Regular cardiac myocyte (primary cell): ENCODE measurements around the gene MRPL19. TPM values are rescaled to one million over a fixed set of nuclear protein-coding genes. Genes with fewer than 3 reads are reported as not detected.

Experiments used
- total RNA-seq: library from RNA; depleted of rRNA; stranded (reverse); fragments of >200 nt; gene quantifications from 2 replicates; pipeline ENCODE4 v1.2.3, GENCODE V29; 2014

MRPL19 gene
- 35.0 and 49.1 TPM in 2 replicates for total RNA-seq

DNA sequence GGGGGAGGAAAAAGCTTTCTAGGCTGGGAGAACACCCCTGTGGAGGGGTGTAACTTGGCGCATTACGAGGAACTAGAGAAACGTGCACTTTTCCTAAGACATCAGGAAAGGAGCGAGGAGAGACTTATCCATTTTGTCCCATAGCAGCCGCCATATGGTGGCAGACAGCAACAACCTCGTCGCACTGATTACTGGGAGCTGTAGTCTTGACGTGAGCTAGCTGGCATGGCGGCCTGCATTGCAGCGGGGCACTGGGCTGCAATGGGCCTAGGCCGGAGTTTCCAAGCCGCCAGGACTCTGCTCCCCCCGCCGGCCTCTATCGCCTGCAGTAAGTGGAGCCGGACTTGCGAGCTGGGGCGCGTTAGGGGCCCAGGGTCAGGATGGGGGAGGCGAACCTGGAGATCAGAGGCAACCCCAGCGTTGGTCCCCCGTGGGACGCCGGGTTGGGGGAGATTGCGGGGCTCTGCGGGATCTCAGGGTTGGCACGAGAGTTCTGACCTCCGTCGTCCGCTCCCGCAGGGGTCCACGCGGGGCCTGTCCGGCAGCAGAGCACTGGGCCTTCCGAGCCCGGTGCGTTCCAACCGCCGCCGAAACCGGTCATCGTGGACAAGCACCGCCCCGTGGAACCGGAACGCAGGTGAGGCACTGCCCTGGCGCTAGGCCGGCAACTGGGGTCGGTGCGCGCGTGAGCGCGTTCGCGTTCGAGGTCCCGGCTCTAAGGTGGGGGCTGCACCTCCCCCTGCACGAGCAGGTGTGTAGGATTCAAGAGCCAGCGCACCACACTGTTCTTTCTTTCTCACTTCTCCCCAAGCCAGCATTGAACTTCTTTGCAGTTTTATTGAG is at the start of gene MRPL19:
MRPL19 (plus strand) TSS at position 201 of the 843 bp plus-strand sequence; CDS start at position 226, 25 bp downstream.

DNA sequence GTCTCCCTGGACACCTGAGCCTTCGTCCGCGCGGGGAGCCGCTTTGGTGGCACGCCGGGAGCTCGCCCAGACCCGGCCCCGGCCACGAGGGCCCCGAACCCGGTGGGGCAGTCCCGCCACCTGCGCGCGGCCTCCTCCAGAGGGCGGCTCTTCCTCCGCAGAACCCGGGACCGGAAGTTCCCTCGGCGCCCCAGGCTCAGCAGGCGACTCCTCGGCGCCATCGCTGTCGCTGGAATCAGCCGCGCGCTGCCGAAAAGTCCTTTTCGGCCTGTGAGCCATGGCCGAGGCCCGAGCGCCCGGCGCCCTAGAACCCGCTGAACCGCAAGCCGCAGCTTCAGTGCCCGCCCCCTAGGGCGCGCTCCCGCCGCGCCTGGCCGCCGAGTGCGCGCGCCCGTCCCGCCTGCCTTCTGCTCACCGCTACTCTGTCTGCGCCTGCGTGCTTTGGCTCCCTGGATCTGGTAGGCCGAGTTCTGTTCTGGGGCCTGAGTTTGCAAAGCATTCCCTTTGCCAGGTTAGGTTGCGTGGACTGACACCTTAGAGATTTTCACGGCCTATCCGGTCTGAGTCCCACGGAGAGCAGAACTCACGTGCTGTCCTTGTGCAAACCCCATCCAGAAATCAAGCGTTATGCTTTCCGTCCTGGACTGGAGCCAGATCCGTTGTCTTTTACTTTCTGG is 64.1 kb downstream of the MRPL19 start, which contains the start of gene GCFC2:
GCFC2 (minus strand) TSS at position 339 of the 677 bp plus-strand sequence; CDS start at position 279, 60 bp downstream.

Other genes with a start within 250 kb of the MRPL19 start
- 67.1 and 80.3 TPM in 2 replicates for gene EVA1A, start 85.8 kb upstream of the MRPL19 start, total RNA-seq
- gene GCFC2, start 64.1 kb downstream of the MRPL19 start, total RNA-seq: 7.9 and 12.7 TPM in 2 replicates